ENCODE measurements around the gene PLCD1.

The PLCD1 gene

DNA sequence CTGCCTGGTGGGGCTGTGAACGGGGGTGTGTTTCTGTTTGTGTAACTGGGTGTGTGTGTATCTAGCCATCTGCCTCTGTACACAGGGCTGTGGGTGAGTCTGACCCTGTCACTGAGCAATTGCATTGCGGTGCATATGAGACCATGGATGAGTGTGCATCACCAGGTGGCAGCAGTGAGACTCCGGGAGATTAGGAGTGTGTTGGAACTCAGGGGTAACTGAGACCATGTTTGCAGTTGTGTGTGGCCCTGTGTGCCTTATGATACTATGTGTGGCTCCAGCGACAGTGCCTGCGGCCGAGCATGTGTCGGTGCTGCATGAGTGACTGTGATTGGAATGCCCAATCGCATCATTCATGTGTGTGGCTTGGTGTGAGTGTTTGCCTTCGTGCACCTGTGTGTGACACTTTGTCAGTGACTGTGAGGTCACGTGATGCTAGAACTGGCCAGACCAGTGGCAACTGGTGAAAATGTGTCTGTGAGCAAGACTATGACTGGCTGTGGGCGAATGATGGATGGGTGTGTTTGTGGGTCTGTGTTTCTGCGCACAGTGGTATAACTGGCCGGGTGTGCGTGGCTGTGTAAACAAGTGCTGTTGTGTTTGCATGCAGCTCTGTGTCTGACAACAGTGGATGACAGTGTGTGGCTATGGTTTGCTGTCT lies 24.9 kb downstream of the PLCD1 start:
- TF ChIP-seq, protein P1, sequence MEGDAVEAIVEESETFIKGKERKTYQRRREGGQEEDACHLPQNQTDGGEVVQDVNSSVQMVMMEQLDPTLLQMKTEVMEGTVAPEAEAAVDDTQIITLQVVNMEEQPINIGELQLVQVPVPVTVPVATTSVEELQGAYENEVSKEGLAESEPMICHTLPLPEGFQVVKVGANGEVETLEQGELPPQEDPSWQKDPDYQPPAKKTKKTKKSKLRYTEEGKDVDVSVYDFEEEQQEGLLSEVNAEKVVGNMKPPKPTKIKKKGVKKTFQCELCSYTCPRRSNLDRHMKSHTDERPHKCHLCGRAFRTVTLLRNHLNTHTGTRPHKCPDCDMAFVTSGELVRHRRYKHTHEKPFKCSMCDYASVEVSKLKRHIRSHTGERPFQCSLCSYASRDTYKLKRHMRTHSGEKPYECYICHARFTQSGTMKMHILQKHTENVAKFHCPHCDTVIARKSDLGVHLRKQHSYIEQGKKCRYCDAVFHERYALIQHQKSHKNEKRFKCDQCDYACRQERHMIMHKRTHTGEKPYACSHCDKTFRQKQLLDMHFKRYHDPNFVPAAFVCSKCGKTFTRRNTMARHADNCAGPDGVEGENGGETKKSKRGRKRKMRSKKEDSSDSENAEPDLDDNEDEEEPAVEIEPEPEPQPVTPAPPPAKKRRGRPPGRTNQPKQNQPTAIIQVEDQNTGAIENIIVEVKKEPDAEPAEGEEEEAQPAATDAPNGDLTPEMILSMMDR (conservative IDR thresholded peaks at IDR 0.05), result peak; percentile 75
- no peak for TF ChIP-seq ZFX (IDR thresholded peaks at IDR 0.05)

DNA sequence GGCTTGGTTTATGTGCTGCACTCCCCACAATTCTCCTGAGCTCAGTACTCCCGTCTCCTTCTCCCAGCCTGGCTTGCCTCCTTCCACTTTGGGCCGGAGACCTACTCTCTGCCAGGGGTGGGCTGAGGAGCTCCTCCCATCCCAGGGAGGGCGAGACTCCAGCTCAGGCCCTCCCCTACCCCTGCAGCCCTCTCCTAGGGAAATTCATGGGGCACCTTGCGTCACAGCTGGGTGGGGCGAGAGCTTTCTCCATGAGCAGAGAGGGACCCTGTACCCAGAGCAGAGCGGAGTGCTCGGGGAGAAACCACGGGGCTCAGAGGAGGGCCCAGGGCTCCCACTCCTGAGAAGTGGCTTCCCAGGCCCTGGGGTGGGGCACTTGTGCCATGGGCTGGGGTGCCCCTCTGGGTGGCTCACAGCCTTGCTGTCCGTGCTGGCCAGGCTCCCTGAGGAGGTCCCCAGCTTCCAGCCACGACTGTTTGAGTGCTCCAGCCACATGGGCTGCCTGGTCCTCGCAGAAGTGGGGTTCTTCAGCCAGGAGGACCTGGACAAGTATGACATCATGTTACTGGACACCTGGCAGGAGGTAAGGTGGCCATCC lies 25.5 kb downstream of the PLCD1 start:
- TF ChIP-seq, protein P1 (conservative IDR thresholded peaks at IDR 0.05), result no peak
- no peak for TF ChIP-seq ZFX (IDR thresholded peaks at IDR 0.05)
- H3K27ac ChIP-seq, result no peak overlapping the region; the same call in 1 of the 2 replicates

More for the DNA sequence above, 24.9 kb downstream of the PLCD1 start:
- H3K27ac ChIP-seq, result no peak overlapping the region; the same call in 1 of the 2 replicates

DNA sequence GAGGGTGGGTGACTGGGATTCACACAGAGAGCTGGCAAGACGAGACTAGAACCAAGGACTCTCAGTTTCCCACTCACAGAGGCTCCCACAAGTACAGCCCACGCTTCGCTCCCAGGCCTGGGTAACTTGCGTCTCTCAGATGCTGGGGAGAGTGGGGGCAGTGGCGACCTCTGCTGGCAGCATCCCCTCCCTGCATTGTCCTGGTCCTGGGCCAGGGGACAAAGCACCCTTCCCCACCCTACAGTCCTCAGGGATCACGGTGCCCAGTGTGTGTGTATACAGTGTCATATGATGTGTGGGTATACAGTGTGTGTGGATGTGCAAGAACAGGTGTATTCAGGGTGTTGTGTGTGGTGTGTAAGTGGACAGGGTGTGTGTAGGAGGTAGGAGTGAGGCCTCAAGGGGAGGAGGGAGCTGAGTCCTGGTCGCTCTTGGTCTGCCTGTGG lies 26.0 kb downstream of the PLCD1 start:
- H3K27ac ChIP-seq, result peak overlapping the region; percentile 4; the same call in 1 of the 2 replicates
- TF ChIP-seq, protein P1 (conservative IDR thresholded peaks at IDR 0.05), result peak; percentile 82
- no peak for TF ChIP-seq ZFX (IDR thresholded peaks at IDR 0.05)

DNA sequence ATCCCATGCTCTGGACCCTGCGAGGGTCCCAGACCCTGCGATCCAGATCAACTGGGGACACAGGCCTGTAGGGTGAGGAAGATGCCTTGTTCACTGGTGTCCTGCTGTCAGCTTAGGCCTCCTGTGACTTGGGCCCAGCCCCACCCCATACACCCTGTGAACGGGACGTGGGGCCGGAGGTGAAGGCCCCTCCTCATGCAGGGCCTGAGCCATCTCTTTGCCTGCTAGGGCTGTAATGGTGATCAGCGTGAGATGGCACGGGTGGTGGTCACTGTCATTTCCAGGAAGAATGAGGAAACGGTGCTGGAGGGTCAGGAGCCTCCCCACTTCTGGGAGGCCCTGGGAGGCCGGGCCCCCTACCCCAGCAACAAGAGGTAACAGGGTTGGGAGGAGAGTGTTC lies 26.5 kb downstream of the PLCD1 start:
- H3K27ac ChIP-seq, result peak overlapping the region; percentile 4; the same call in 1 of the 2 replicates
- no peak for TF ChIP-seq ZFX (IDR thresholded peaks at IDR 0.05)
- TF ChIP-seq, protein P1 (conservative IDR thresholded peaks at IDR 0.05), result no peak

DNA sequence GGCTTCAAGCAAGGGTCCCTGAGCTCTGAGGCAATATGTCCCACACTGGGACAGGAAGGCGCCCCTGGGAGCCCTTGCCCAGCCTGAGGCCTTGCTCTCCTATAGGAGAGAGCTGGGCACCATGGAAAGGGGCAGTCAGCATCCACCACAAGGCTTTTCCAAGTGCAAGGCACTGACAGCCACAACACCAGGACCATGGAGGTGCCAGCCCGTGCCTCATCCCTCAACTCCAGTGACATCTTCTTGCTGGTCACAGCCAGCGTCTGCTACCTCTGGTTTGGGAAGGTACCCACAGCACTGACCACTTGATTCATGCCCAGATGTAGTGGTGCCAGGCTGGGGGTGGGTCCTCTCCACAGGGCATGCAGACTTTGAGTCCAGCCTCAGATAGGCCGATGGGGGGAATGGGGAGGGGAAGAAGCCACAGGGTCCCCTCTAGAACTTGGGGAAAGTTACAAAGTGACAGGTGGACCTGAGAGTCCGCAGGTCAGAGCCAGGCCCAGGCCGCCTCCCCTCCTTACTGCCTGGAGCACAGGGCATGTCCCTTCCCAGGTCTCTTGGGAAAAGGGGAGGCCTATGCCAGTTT lies 27.1 kb downstream of the PLCD1 start:
- H3K27ac ChIP-seq, result peak overlapping the region; percentile 50; the same call in 1 of the 2 replicates
- no peak for TF ChIP-seq ZFX (IDR thresholded peaks at IDR 0.05)
- TF ChIP-seq, protein P1 (conservative IDR thresholded peaks at IDR 0.05), result no peak

DNA sequence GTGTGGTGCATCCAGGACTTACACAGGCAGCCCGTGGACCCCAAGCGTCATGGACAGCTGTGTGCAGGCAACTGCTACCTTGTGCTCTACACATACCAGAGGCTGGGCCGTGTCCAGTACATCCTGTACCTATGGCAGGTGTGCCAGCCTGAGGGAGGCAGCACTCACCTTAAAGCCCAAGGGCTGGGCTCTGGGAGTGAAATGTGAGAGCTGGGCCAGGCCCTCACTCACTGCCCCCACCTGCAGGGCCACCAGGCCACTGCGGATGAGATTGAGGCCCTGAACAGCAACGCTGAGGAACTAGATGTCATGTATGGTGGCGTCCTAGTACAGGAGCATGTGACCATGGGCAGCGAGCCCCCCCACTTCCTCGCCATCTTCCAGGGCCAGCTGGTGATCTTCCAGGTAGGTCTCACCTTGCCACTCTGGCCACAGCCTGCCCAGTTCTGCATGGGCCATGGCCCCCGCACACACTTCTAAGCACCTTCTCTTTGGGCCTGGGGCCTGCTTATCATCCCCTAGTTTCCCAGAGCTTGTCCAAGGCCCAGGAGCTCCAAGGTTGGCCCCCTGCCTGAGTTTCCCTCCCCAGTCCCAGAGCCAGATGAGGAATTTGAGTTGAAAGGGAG lies 27.9 kb downstream of the PLCD1 start:
- TF ChIP-seq ZFX (IDR thresholded peaks at IDR 0.05), result no peak
- TF ChIP-seq, protein P1 (conservative IDR thresholded peaks at IDR 0.05), result peak; percentile 84
- peak overlapping the region; percentile 50 for H3K27ac ChIP-seq
